ENCODE measurements around the gene FAM13A.
A peak's percentile ranks its signal among the peaks of the same experiment; 100 is the strongest.

FAM13A gene

DNA sequence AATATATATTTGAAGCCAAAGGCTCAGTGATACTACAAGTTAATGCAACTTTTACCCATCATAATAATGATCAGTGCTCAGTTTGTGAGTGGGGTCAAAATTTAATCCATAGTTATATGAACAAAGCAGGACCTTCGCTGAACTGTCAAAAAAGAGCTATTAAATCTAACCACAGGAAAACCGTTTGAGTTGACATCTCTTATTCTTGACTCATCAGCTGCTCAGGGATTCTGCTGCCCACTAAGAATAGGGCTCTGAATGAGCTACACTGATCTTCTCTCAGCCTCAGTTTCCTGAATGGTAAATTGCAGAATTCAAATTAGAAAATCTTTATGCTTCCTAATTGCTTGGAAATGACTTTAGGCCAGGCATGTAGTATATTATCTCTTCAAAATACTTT is 314.4 kb downstream of the FAM13A start:
- peaks cover 0 to 4% of the 10 kb centered on the region in 2 donors for H3K4me1 ChIP-seq (ENCODE audit: control insufficient read depth in 2 of 2, insufficient read depth in 2 of 2, low read length in 2 of 2)
- no peaks in the 10 kb centered on the region for H3K9me3 ChIP-seq (ENCODE audit: control insufficient read depth in 2 of 2, low read length in 2 of 2)
- peaks cover 38 to 67% of the 10 kb centered on the region in 2 donors for H3K36me3 ChIP-seq (ENCODE audit: control insufficient read depth in 2 of 2, insufficient read depth in 2 of 2, low read length in 2 of 2)
- H3K9ac ChIP-seq (ENCODE audit: low read depth in 1 of 2, low read length in 2 of 2): no peak overlapping the region
- H3K27me3 ChIP-seq (ENCODE audit: control insufficient read depth in 2 of 2, insufficient read depth in 2 of 2, low read length in 2 of 2): no peaks in the 10 kb centered on the region
- H3K27ac ChIP-seq (ENCODE audit: low read depth in 2 of 2, low read length in 2 of 2): no peak overlapping the region
- no peak overlapping the region for H3K4me3 ChIP-seq (ENCODE audit: low read length in 2 of 2)

- H3K9me3 ChIP-seq (ENCODE audit: control insufficient read depth in 2 of 2, low read length in 2 of 2): no peaks in the 10 kb centered on the region
- no peak overlapping the region for H3K27ac ChIP-seq (ENCODE audit: low read depth in 2 of 2, low read length in 2 of 2)
- H3K9ac ChIP-seq (ENCODE audit: low read depth in 1 of 2, low read length in 2 of 2): no peak overlapping the region
- peaks cover 0 to 4% of the 10 kb centered on the region in 2 donors for H3K4me1 ChIP-seq (ENCODE audit: control insufficient read depth in 2 of 2, insufficient read depth in 2 of 2, low read length in 2 of 2)
- no peak overlapping the region for H3K4me3 ChIP-seq (ENCODE audit: low read length in 2 of 2)
- H3K36me3 ChIP-seq (ENCODE audit: control insufficient read depth in 2 of 2, insufficient read depth in 2 of 2, low read length in 2 of 2): peaks cover 32 to 48% of the 10 kb centered on the region in 2 donors
- H3K27me3 ChIP-seq (ENCODE audit: control insufficient read depth in 2 of 2, insufficient read depth in 2 of 2, low read length in 2 of 2): no peaks in the 10 kb centered on the region
These were observed 318.8 kb downstream of the FAM13A start for GRCh38 chr4:88738180-88738579.

DNA sequence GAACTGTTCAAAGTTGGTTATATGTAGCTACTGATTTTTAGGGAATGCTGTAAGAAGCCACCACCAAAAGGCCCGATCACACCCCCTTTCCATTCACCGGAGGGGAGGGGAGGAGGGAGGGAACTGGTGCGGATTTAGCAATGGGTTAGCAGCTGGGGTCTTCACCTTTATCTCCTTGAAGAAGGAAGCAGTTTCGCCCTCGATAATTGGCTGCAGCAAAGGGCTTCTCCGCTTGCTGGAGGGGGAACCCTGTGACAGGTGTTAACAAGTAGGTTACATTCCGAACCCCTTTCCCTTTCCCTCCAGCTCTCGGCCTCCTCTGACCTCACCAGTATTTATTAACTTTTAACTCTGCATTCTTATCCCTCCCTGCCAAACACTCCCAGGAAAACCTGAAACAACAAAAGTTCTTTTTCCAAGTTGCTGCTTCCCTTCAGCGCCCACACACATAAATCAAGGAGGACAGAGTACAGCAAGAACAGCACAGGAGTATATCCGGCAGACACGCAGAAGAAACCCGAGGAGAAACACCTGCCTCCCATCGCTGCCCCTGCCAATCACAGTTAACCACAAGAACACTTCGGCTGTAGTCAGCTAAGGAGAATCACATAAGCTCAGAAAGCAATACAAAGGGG is 319.6 kb downstream of the FAM13A start:
- Histone ChIP-seq H3K9ac (ENCODE audit: low read depth in 1 of 2, low read length in 2 of 2) (no peak overlapping the region), H3K4me1 (ENCODE audit: control insufficient read depth in 2 of 2, insufficient read depth in 2 of 2, low read length in 2 of 2) (peaks cover 0 to 4% of the 10 kb centered on the region in 2 donors), H3K4me3 (ENCODE audit: low read length in 2 of 2) (peak overlapping the region in 1 of 2 donors; percentile 2), H3K9me3 (ENCODE audit: control insufficient read depth in 2 of 2, low read length in 2 of 2) (no peaks in the 10 kb centered on the region), H3K27me3 (ENCODE audit: control insufficient read depth in 2 of 2, insufficient read depth in 2 of 2, low read length in 2 of 2) (no peaks in the 10 kb centered on the region), H3K36me3 (ENCODE audit: control insufficient read depth in 2 of 2, insufficient read depth in 2 of 2, low read length in 2 of 2) (peaks cover 32 to 40% of the 10 kb centered on the region in 2 donors), H3K27ac (ENCODE audit: low read depth in 2 of 2, low read length in 2 of 2) (no peak overlapping the region)

- no peak overlapping the region for H3K27ac ChIP-seq (ENCODE audit: low read depth in 2 of 2, low read length in 2 of 2)
- no peaks in the 10 kb centered on the region for H3K9me3 ChIP-seq (ENCODE audit: control insufficient read depth in 2 of 2, low read length in 2 of 2)
- no peak overlapping the region for H3K9ac ChIP-seq (ENCODE audit: low read depth in 1 of 2, low read length in 2 of 2)
- H3K4me1 ChIP-seq (ENCODE audit: control insufficient read depth in 2 of 2, insufficient read depth in 2 of 2, low read length in 2 of 2): peaks cover 0 to 4% of the 10 kb centered on the region in 2 donors
- H3K27me3 ChIP-seq (ENCODE audit: control insufficient read depth in 2 of 2, insufficient read depth in 2 of 2, low read length in 2 of 2): no peaks in the 10 kb centered on the region
- no peak overlapping the region for H3K4me3 ChIP-seq (ENCODE audit: low read length in 2 of 2)
- peaks cover 41 to 42% of the 10 kb centered on the region in 2 donors for H3K36me3 ChIP-seq (ENCODE audit: control insufficient read depth in 2 of 2, insufficient read depth in 2 of 2, low read length in 2 of 2)
These were observed 320.7 kb downstream of the FAM13A start for GRCh38 chr4:88736264-88736663.

DNA sequence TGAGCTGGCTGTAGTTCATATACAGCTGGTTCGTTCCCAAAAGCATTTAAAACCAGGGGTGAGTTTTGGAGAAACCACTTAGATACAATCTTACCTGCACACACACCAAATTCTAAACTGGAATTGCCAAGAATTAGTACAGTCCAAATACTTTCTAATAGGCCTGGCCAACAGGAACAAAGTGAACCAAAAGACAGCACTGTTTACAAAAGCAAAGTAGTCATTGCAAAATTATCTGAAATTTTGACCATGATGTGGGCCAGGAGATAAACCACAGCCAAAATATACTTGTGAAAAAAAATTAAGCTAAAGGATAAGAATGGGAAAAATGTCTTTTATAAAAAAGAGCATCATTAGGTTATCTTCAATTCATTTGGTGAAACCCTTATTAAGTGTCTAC is 321.4 kb downstream of the FAM13A start:
- peaks cover 41 to 47% of the 10 kb centered on the region in 2 donors for H3K36me3 ChIP-seq (ENCODE audit: control insufficient read depth in 2 of 2, insufficient read depth in 2 of 2, low read length in 2 of 2)
- H3K4me1 ChIP-seq (ENCODE audit: control insufficient read depth in 2 of 2, insufficient read depth in 2 of 2, low read length in 2 of 2): peaks cover 0 to 4% of the 10 kb centered on the region in 2 donors
- H3K4me3 ChIP-seq (ENCODE audit: low read length in 2 of 2): no peak overlapping the region
- H3K27me3 ChIP-seq (ENCODE audit: control insufficient read depth in 2 of 2, insufficient read depth in 2 of 2, low read length in 2 of 2): no peaks in the 10 kb centered on the region
- H3K9me3 ChIP-seq (ENCODE audit: control insufficient read depth in 2 of 2, low read length in 2 of 2): no peaks in the 10 kb centered on the region
- no peak overlapping the region for H3K27ac ChIP-seq (ENCODE audit: low read depth in 2 of 2, low read length in 2 of 2)
- H3K9ac ChIP-seq (ENCODE audit: low read depth in 1 of 2, low read length in 2 of 2): no peak overlapping the region

- Histone ChIP-seq H3K4me3 (ENCODE audit: low read length in 2 of 2) (no peak overlapping the region), H3K27ac (ENCODE audit: low read depth in 2 of 2, low read length in 2 of 2) (no peak overlapping the region), H3K4me1 (ENCODE audit: control insufficient read depth in 2 of 2, insufficient read depth in 2 of 2, low read length in 2 of 2) (peaks cover 0 to 4% of the 10 kb centered on the region in 2 donors)
These were observed 322.5 kb downstream of the FAM13A start for GRCh38 chr4:88734403-88734949.

DNA sequence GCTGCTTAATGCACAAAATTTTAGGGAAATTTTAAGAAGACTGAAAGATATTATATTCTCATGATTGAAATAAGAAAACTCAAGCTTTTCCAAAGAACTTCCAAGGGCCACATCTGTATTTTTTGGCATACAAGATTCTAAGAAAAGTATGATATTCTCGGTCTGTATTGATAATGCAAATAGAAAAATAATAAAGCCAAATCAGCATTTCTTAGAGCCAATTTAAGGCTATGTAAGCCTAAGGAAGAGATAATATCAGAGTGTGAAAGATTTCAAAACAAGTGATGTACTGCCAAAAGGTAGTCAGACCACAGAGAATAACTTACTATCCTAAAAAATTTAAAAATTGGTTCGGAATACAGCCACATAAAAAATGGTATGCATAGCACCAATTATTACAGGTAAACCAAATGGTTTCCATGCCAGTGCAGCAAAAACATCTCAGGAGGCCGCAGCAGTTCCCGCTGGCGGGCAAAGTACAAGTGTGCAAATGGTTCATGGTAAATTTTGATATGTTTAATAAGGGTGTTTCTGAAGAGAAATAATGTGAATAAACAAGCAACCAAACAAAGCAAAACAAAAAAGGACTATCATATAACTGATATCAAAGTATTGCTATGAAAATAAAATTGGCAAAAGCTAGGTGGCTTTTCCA is 324.1 kb downstream of the FAM13A start:
- H3K4me1 ChIP-seq (ENCODE audit: control insufficient read depth in 2 of 2, insufficient read depth in 2 of 2, low read length in 2 of 2): no peaks in the 10 kb centered on the region
- H3K36me3 ChIP-seq (ENCODE audit: control insufficient read depth in 2 of 2, insufficient read depth in 2 of 2, low read length in 2 of 2): peaks cover 47 to 57% of the 10 kb centered on the region in 2 donors
- no peaks in the 10 kb centered on the region for H3K27me3 ChIP-seq (ENCODE audit: control insufficient read depth in 2 of 2, insufficient read depth in 2 of 2, low read length in 2 of 2)
- no peak overlapping the region for H3K9ac ChIP-seq (ENCODE audit: low read depth in 1 of 2, low read length in 2 of 2)
- no peaks in the 10 kb centered on the region for H3K9me3 ChIP-seq (ENCODE audit: control insufficient read depth in 2 of 2, low read length in 2 of 2)
- no peak overlapping the region for H3K4me3 ChIP-seq (ENCODE audit: low read length in 2 of 2)
- H3K27ac ChIP-seq (ENCODE audit: low read depth in 2 of 2, low read length in 2 of 2): no peak overlapping the region

More at GRCh38 chr4:88734403-88734949, 322.5 kb downstream of the FAM13A start:
- H3K36me3 ChIP-seq (ENCODE audit: control insufficient read depth in 2 of 2, insufficient read depth in 2 of 2, low read length in 2 of 2): peaks cover 45 to 53% of the 10 kb centered on the region in 2 donors
- no peak overlapping the region for H3K9ac ChIP-seq (ENCODE audit: low read depth in 1 of 2, low read length in 2 of 2)
- H3K27me3 ChIP-seq (ENCODE audit: control insufficient read depth in 2 of 2, insufficient read depth in 2 of 2, low read length in 2 of 2): no peaks in the 10 kb centered on the region
- no peaks in the 10 kb centered on the region for H3K9me3 ChIP-seq (ENCODE audit: control insufficient read depth in 2 of 2, low read length in 2 of 2)

DNA sequence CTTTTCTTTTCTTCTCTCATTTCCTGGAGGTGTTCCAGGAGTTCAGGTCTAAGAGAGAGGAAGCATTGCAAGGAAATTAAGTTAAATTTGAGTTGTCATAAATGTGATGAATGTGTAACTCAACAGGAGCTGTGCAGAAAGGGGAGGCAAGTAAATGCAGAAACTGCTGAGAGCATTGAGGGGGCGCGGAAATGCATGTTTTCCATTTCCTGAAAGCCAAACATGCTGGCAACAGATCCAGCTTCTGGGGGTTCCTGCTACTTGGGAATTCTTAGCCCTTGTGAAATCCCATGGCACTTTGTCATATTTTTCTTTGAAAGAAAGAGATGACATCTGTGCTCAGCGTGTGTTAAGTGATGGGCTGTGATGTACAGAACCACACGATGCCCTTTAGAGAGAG is 325.6 kb downstream of the FAM13A start:
- peaks cover 55 to 66% of the 10 kb centered on the region in 2 donors for H3K36me3 ChIP-seq (ENCODE audit: control insufficient read depth in 2 of 2, insufficient read depth in 2 of 2, low read length in 2 of 2)
- H3K4me3 ChIP-seq (ENCODE audit: low read length in 2 of 2): no peak overlapping the region
- no peak overlapping the region for H3K9ac ChIP-seq (ENCODE audit: low read depth in 1 of 2, low read length in 2 of 2)
- no peaks in the 10 kb centered on the region for H3K27me3 ChIP-seq (ENCODE audit: control insufficient read depth in 2 of 2, insufficient read depth in 2 of 2, low read length in 2 of 2)
- H3K27ac ChIP-seq (ENCODE audit: low read depth in 2 of 2, low read length in 2 of 2): no peak overlapping the region
- H3K4me1 ChIP-seq (ENCODE audit: control insufficient read depth in 2 of 2, insufficient read depth in 2 of 2, low read length in 2 of 2): no peaks in the 10 kb centered on the region
- H3K9me3 ChIP-seq (ENCODE audit: control insufficient read depth in 2 of 2, low read length in 2 of 2): no peaks in the 10 kb centered on the region

GRCh38 chr4:88730811-88731210 is 326.2 kb downstream of the FAM13A start:
- Histone ChIP-seq H3K9me3 (ENCODE audit: control insufficient read depth in 2 of 2, low read length in 2 of 2) (no peaks in the 10 kb centered on the region), H3K27me3 (ENCODE audit: control insufficient read depth in 2 of 2, insufficient read depth in 2 of 2, low read length in 2 of 2) (no peaks in the 10 kb centered on the region), H3K4me1 (ENCODE audit: control insufficient read depth in 2 of 2, insufficient read depth in 2 of 2, low read length in 2 of 2) (no peaks in the 10 kb centered on the region), H3K36me3 (ENCODE audit: control insufficient read depth in 2 of 2, insufficient read depth in 2 of 2, low read length in 2 of 2) (peaks cover 59 to 64% of the 10 kb centered on the region in 2 donors), H3K4me3 (ENCODE audit: low read length in 2 of 2) (no peak overlapping the region), H3K27ac (ENCODE audit: low read depth in 2 of 2, low read length in 2 of 2) (no peak overlapping the region), H3K9ac (ENCODE audit: low read depth in 1 of 2, low read length in 2 of 2) (no peak overlapping the region)

- Histone ChIP-seq H3K27me3 (ENCODE audit: control insufficient read depth in 2 of 2, insufficient read depth in 2 of 2, low read length in 2 of 2) (no peaks in the 10 kb centered on the region), H3K9ac (ENCODE audit: low read depth in 1 of 2, low read length in 2 of 2) (no peak overlapping the region), H3K4me1 (ENCODE audit: control insufficient read depth in 2 of 2, insufficient read depth in 2 of 2, low read length in 2 of 2) (no peaks in the 10 kb centered on the region), H3K36me3 (ENCODE audit: control insufficient read depth in 2 of 2, insufficient read depth in 2 of 2, low read length in 2 of 2) (peaks cover 57 to 68% of the 10 kb centered on the region in 2 donors), H3K4me3 (ENCODE audit: low read length in 2 of 2) (no peak overlapping the region), H3K27ac (ENCODE audit: low read depth in 2 of 2, low read length in 2 of 2) (no peak overlapping the region), H3K9me3 (ENCODE audit: control insufficient read depth in 2 of 2, low read length in 2 of 2) (no peaks in the 10 kb centered on the region)
These were observed 327.7 kb downstream of the FAM13A start for GRCh38 chr4:88729146-88729760.

Data from mucosa of rectum (tissue), 2 donors.